DOHH2 (cell line): Measurements from ENCODE around the gene MCRIP1.

Source experiments
- EZH2phosphoT487 ChIP-seq: fragments of 200-600 bp; sonication (generic); IDR thresholded peaks from 2 replicates; pipeline ENCODE4 v1.6.1; 2017; ENCODE audit warnings: borderline replicate concordance, mild to moderate bottlenecking, antibody characterized with exemption, low read length, moderate library complexity, mixed read lengths
- TF ChIP-seq, protein P1 (sequence below): fragments of 200-600 bp; sonication (generic); IDR thresholded peaks from one replicate; pipeline ENCODE4 v1.5.1; 2014; ENCODE audit warnings: antibody characterized with exemption, mild to moderate bottlenecking, low read depth, low read length; ENCODE audit not compliant: poor library complexity, severe bottlenecking

DNA sequence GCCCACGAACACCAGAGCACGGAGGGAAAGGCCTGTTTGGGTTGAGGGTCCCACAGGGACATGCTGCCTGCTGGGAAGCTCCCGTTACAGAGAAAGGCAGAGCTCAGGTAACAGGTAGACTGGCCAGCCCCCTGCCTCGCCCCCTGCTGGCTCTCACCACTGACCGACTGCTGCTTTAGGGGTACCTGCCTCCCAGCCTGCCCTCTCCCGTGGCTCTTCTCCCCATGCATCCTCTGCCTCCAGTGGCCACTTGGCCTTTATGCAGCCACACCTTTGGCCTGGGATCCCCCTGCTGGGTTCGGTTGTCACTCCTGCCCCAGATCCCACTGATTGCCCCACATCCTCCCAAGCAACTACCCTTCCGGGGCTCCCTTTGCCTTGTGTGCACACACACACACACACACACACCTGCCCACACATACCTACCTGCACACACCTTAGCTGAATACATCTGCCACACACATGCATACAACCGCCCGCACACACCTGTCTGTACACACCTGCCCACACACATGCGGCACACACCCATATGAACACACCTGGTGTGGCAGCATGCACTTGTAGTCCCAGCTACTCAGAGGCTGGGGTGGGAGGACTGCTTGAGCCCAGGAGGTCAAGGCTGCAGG is 7.1 kb downstream of the MCRIP1 start:
- TF ChIP-seq, protein P1, sequence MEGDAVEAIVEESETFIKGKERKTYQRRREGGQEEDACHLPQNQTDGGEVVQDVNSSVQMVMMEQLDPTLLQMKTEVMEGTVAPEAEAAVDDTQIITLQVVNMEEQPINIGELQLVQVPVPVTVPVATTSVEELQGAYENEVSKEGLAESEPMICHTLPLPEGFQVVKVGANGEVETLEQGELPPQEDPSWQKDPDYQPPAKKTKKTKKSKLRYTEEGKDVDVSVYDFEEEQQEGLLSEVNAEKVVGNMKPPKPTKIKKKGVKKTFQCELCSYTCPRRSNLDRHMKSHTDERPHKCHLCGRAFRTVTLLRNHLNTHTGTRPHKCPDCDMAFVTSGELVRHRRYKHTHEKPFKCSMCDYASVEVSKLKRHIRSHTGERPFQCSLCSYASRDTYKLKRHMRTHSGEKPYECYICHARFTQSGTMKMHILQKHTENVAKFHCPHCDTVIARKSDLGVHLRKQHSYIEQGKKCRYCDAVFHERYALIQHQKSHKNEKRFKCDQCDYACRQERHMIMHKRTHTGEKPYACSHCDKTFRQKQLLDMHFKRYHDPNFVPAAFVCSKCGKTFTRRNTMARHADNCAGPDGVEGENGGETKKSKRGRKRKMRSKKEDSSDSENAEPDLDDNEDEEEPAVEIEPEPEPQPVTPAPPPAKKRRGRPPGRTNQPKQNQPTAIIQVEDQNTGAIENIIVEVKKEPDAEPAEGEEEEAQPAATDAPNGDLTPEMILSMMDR, result peak; percentile 27
- TF ChIP-seq EZH2phosphoT487, result no peak
